Astrocyte of the spinal cord (primary cell): Measurements from ENCODE around the gene RNF115.
"Not testable (repeated sequence)": the region's sequence is repeated elsewhere in the genome, so short reads cannot be mapped to it uniquely, and the experiment has no call there.

Experiments used
- DNase-seq: peaks from one replicate; pipeline ENCODE4 v3.0.0; 2011; ENCODE audit warnings: low read depth, low spot score
- H3K4me3 ChIP-seq: 2 replicates; pipeline ENCODE4 v1.5.1; 2011; ENCODE audit warnings: low read depth, mild to moderate bottlenecking, low read length, moderate library complexity
- CTCF ChIP-seq: IDR thresholded peaks from 2 replicates; pipeline ENCODE4 v1.5.1; 2012; ENCODE audit warnings: low read depth, mild to moderate bottlenecking, low read length, inconsistent platforms
- in situ Hi-C: cut with HindIII; loops from 2 replicates; pipeline ENCODE4 v1.10.0; 2017; ENCODE audit warnings: low sequenced_read_pairs

The RNF115 gene

GRCh38 chr1:145846201-145846612 is 22.3 kb upstream of the RNF115 start:
- in situ Hi-C loops = no loop called here
- DNase-seq = peak; percentile 32
- peak; percentile 77 for TF ChIP-seq CTCF
- H3K4me3 ChIP-seq = peak overlapping the region; percentile 53

- peak; percentile 96 for TF ChIP-seq CTCF
- peak within 1 kb of the TSS; percentile 53 for H3K4me3 ChIP-seq
- peak; percentile 74 for DNase-seq
- in situ Hi-C loops = no loop called here
These were observed 21.7 kb upstream of the RNF115 start, which contains the start of gene NUDT17 for GRCh38 chr1:145845514-145846161. TSS of gene NUDT17 (plus strand) at chr1:145845630. CDS start at chr1:145845641, 11 bp downstream.

GRCh38 chr1:145845144-145845513 is 21.2 kb upstream of the RNF115 start:
- in situ Hi-C loops = no loop called here
- H3K4me3 ChIP-seq = peak overlapping the region; percentile 53
- no peak for DNase-seq
- no peak for TF ChIP-seq CTCF

- in situ Hi-C loops = no loop called here
- TF ChIP-seq CTCF = no peak
- DNase-seq = no peak
- H3K4me3 ChIP-seq = no peak overlapping the region
These were observed 19.1 kb upstream of the RNF115 start for GRCh38 chr1:145843031-145843430.

- no peak overlapping the region for H3K4me3 ChIP-seq
- TF ChIP-seq CTCF = no peak
- no peak for DNase-seq
- in situ Hi-C loops = no loop called here
These were observed 13.8 kb upstream of the RNF115 start for GRCh38 chr1:145837656-145838055.

- DNase-seq, H3K4me3 ChIP-seq, in situ Hi-C loops: not testable (repeated sequence)
These were observed 6.9 kb upstream of the RNF115 start for GRCh38 chr1:145830810-145831209.

- no peak for TF ChIP-seq CTCF
- no peak for DNase-seq
- in situ Hi-C loops = no loop called here
- H3K4me3 ChIP-seq = no peak overlapping the region
These were observed 4.6 kb upstream of the RNF115 start for GRCh38 chr1:145828367-145829026.
